Upper lobe of left lung (tissue), 6 donors: ENCODE measurements around the gene SF3A1. TPM values are rescaled to one million over a fixed set of nuclear protein-coding genes. Genes with fewer than 3 reads are reported as not detected.

Experiments
- ATAC-seq, 2 donors: fragments of 200-7000 bp; cut with Tn5 transposase; one replicate each; pipeline ENCODE4 v1.9.1; 2022; ENCODE audit warnings: mild to moderate bottlenecking in 2 of 2, moderate library complexity in 2 of 2; ENCODE audit not compliant: low FRiP score in 2 of 2
- DNase-seq, 2 donors: peaks; one replicate each; pipeline ENCODE4 v3.0.0-alpha.2; 2019 to 2020
- H3K27ac ChIP-seq, 4 donors: fragments of 200-600 bp; sonication (generic); one replicate each; pipeline ENCODE4 v1.5.1; 2016 to 2019
- H3K27me3 ChIP-seq, 4 donors: fragments of 200-600 bp; sonication (generic); one replicate each; pipeline ENCODE4 v1.5.1; 2017 to 2019
- H3K36me3 ChIP-seq, 4 donors: fragments of 200-600 bp; sonication (generic); one replicate each; pipeline ENCODE4 v1.5.1; 2016 to 2019
- H3K4me1 ChIP-seq, 4 donors: fragments of 200-600 bp; sonication (generic); one replicate each; pipeline ENCODE4 v1.5.1; 2018 to 2019
- H3K4me3 ChIP-seq, 4 donors: fragments of 200-600 bp; sonication (generic); one replicate each; pipeline ENCODE4 v1.5.1; 2017 to 2019; ENCODE audit warnings: mild to moderate bottlenecking in 2 of 4, moderate library complexity in 1 of 4
- H3K9me3 ChIP-seq, 4 donors: fragments of 200-600 bp; sonication (generic); one replicate each; pipeline ENCODE4 v1.5.1; 2018 to 2019
- CTCF ChIP-seq, 6 experiments: fragments of 450-650 bp in 4 of 6; fragments of 200-600 bp in 2 of 6; sonication (generic) in 2 of 6; IDR thresholded peaks; one replicate each; pipeline ENCODE4 v1.5.1; 2016 to 2019; ENCODE audit warnings: antibody characterized with exemption in 6 of 6
- EP300 ChIP-seq, 4 donors: sonication (generic); formaldehyde crosslinking; IDR thresholded peaks; one replicate each; pipeline ENCODE4 v1.5.1; 2017; ENCODE audit warnings: antibody characterized with exemption in 4 of 4, control low read depth in 2 of 4
- POLR2A ChIP-seq, 4 donors: fragments of 450-650 bp; IDR thresholded peaks; one replicate each; pipeline ENCODE4 v1.5.1; 2016 to 2017; ENCODE audit warnings: antibody characterized with exemption in 4 of 4, mild to moderate bottlenecking in 2 of 4
- POLR2AphosphoS5 ChIP-seq, 2 donors: sonication (generic); formaldehyde crosslinking; IDR thresholded peaks; one replicate each; pipeline ENCODE4 v1.5.1; 2017; ENCODE audit warnings: antibody characterized with exemption in 2 of 2
- WGBS, 2 donors: methylation state at CpG; one replicate each; pipeline ENCODE4 v1.1.5; 2017 to 2018; 5-methylcytosine and 5-hydroxymethylcytosine counted together
- total RNA-seq, 6 donors: library from RNA; depleted of rRNA in 4 of 6; stranded (reverse); fragments of >200 nt in 4 of 6; gene quantifications; one replicate each; pipeline versions ENCODE4 v1.1.0 to v1.2.1, GENCODE V29; 2016 to 2021
- donor health status: DM: no; HTN: no; CAD: no; lungs with moderate emphysema.
- donor health status: DM: no; HTN: yes; CAD: no; lungs with severe emphysema.

SF3A1 gene
- total RNA-seq, 6 donors from 2014 or later, result 89.1 to 204 (median 138) TPM

GRCh38 chr22:30375312-30375849, 18.7 kb upstream of the SF3A1 start:
- no peak for DNase-seq
- Histone ChIP-seq H3K4me1 (no peaks in the 10 kb centered on the region), H3K36me3 (peaks cover 0 to 16% (median 11%) of the 10 kb centered on the region in 4 donors), H3K27ac (no peak overlapping the region), H3K9me3 (no peaks in the 10 kb centered on the region), H3K4me3 (no peak overlapping the region), H3K27me3 (no peaks in the 10 kb centered on the region)
- TF ChIP-seq POLR2AphosphoS5 (IDR thresholded peaks at IDR 0.05) (no peak), EP300 (IDR thresholded peaks at IDR 0.05) (no peak), POLR2A (IDR thresholded peaks at IDR 0.05) (no peak), CTCF (IDR thresholded peaks at IDR 0.05) (no peak)
- WGBS, 2 donors, result 94% methylated on average over 9 to 12 of the region's 13 CpGs
- no peak for ATAC-seq

GRCh38 chr22:30373331-30374325, 16.9 kb upstream of the SF3A1 start:
- Histone ChIP-seq H3K4me3 (no peak overlapping the region), H3K9me3 (no peaks in the 10 kb centered on the region), H3K27me3 (no peaks in the 10 kb centered on the region), H3K27ac (peak overlapping the region in 1 of 4 donors; percentile 42), H3K4me1 (no peaks in the 10 kb centered on the region), H3K36me3 (peaks cover 0 to 7% (median 6%) of the 10 kb centered on the region in 4 donors)
- DNase-seq (no peak), ATAC-seq (no peak)
- TF ChIP-seq EP300 (IDR thresholded peaks at IDR 0.05) (no peak), POLR2AphosphoS5 (IDR thresholded peaks at IDR 0.05) (no peak), CTCF (IDR thresholded peaks at IDR 0.05) (no peak), POLR2A (IDR thresholded peaks at IDR 0.05) (no peak)
- WGBS, 2 donors, result 76 to 87% methylated on average over 13 to 33 of the region's 33 CpGs

- Histone ChIP-seq H3K9me3 (no peaks in the 10 kb centered on the region), H3K27me3 (no peaks in the 10 kb centered on the region), H3K4me1 (no peaks in the 10 kb centered on the region), H3K4me3 (no peak overlapping the region), H3K27ac (peak overlapping the region in 1 of 4 donors; percentile 42), H3K36me3 (peaks cover 0 to 7% (median 6%) of the 10 kb centered on the region in 4 donors)
- ATAC-seq, result peak in 1 of 2 donors; percentile 56
- 48 to 61% methylated on average over 4 to 8 of the region's 8 CpGs for WGBS, 2 donors
- TF ChIP-seq CTCF (IDR thresholded peaks at IDR 0.05) (no peak), POLR2A (IDR thresholded peaks at IDR 0.05) (no peak), POLR2AphosphoS5 (IDR thresholded peaks at IDR 0.05) (no peak), EP300 (IDR thresholded peaks at IDR 0.05) (no peak)
- peak in 1 of 2 donors; percentile 51 for DNase-seq
Observed at GRCh38 chr22:30372915-30373314, 16.2 kb upstream of the SF3A1 start.

GRCh38 chr22:30371981-30372380, 15.3 kb upstream of the SF3A1 start:
- no peak for TF ChIP-seq POLR2AphosphoS5 (IDR thresholded peaks at IDR 0.05)
- TF ChIP-seq EP300 (IDR thresholded peaks at IDR 0.05), result no peak
- TF ChIP-seq CTCF (IDR thresholded peaks at IDR 0.05), result no peak
- no peak for TF ChIP-seq POLR2A (IDR thresholded peaks at IDR 0.05)
- no peak overlapping the region for H3K27ac ChIP-seq
- no peak for ATAC-seq
- H3K9me3 ChIP-seq, result no peaks in the 10 kb centered on the region
- H3K4me3 ChIP-seq, result no peak overlapping the region
- no peaks in the 10 kb centered on the region for H3K36me3 ChIP-seq
- no peaks in the 10 kb centered on the region for H3K27me3 ChIP-seq
- no peak for DNase-seq
- H3K4me1 ChIP-seq, result no peaks in the 10 kb centered on the region
- 66 to 86% methylated on average over 2 to 13 of the region's 13 CpGs for WGBS, 2 donors
